HepG2 (cell line): Measurements from ENCODE around the gene GNPDA1.

Experiments
- ATF3 ChIP-seq: sonication (generic); formaldehyde crosslinking; IDR thresholded peaks from 2 replicates; pipeline ENCODE4 v1.4.0; 2020; ENCODE audit warnings: missing genetic modification reagents
- CTCF ChIP-seq: sonication (generic); formaldehyde crosslinking; IDR thresholded peaks from 2 replicates; pipeline ENCODE4 v1.5.0; 2020; ENCODE audit warnings: mild to moderate bottlenecking, missing genetic modification reagents, moderate library complexity
- DBP ChIP-seq: sonication (generic); formaldehyde crosslinking; IDR thresholded peaks from 2 replicates; pipeline ENCODE4 v1.4.0; 2020; ENCODE audit warnings: missing genetic modification reagents; ENCODE audit errors: not compliant biosample characterization
- ELK4 ChIP-seq: sonication (generic); formaldehyde crosslinking; IDR thresholded peaks from 2 replicates; pipeline ENCODE4 v1.9.0; 2021; ENCODE audit warnings: missing genetic modification reagents, borderline replicate concordance
- EZH2 ChIP-seq: conservative IDR thresholded peaks from 2 replicates; pipeline ENCODE4 v1.6.1; 2012; ENCODE audit warnings: mild to moderate bottlenecking, low read depth, low read length, moderate library complexity
- HDAC2 ChIP-seq: sonication (generic); formaldehyde crosslinking; IDR thresholded peaks from 2 replicates; pipeline ENCODE4 v1.4.0; 2020; ENCODE audit warnings: missing genetic modification reagents
- POLR2AphosphoS5 ChIP-seq: IDR thresholded peaks from 2 replicates; pipeline ENCODE4 v1.6.1; 2012; ENCODE audit warnings: low read depth, low read length
- SP1 ChIP-seq, 2 experiments: fragments of 450-650 bp in 1 of 2; sonication (generic) in 1 of 2; formaldehyde crosslinking in 1 of 2; IDR thresholded peaks; 2 replicates each; pipeline versions ENCODE4 v1.4.0 to v1.6.1; 2016 to 2020; ENCODE audit warnings: missing genetic modification reagents in 1 of 2
- ZNF18 ChIP-seq: sonication (generic); formaldehyde crosslinking; IDR thresholded peaks from 2 replicates; pipeline ENCODE4 v1.8.0; 2022; ENCODE audit warnings: mild to moderate bottlenecking, missing genetic modification reagents; ENCODE audit not compliant: insufficient replicate concordance
- ZNF24 ChIP-seq: fragments of 450-650 bp; IDR thresholded peaks from 2 replicates; pipeline ENCODE4 v1.6.1; 2017; ENCODE audit warnings: antibody characterized with exemption, mild to moderate bottlenecking
- ZNF510 ChIP-seq: sonication (generic); formaldehyde crosslinking; IDR thresholded peaks from 2 replicates; pipeline ENCODE4 v1.4.0; 2020; ENCODE audit warnings: low read depth, mild to moderate bottlenecking, missing genetic modification reagents
- ZNF644 ChIP-seq: IDR thresholded peaks from 2 replicates; pipeline ENCODE4 v1.6.1; 2016; ENCODE audit warnings: low read depth
- ZSCAN30 ChIP-seq: sonication (generic); formaldehyde crosslinking; IDR thresholded peaks from 2 replicates; pipeline ENCODE4 v1.5.0; 2020; ENCODE audit warnings: mild to moderate bottlenecking, missing genetic modification reagents

GRCh38 chr5:141989720-141990119 lies 23.1 kb downstream of the GNPDA1 start:
- TF ChIP-seq ZNF18: no peak
- TF ChIP-seq EZH2: no peak
- no peak for TF ChIP-seq SP1 (IDR thresholded peaks at IDR 0.05)
- TF ChIP-seq SP1 (CRISPR knock-in tag; IDR thresholded peaks at IDR 0.05): no peak
- no peak for TF ChIP-seq CTCF (CRISPR knock-in tag)
- TF ChIP-seq ATF3 (CRISPR knock-in tag): no peak
- no peak for TF ChIP-seq ELK4
- no peak for TF ChIP-seq POLR2AphosphoS5
- no peak for TF ChIP-seq ZSCAN30 (CRISPR knock-in tag)
- TF ChIP-seq ZNF644: no peak
- no peak for TF ChIP-seq ZNF510
- no peak for TF ChIP-seq DBP (CRISPR knock-in tag)
- TF ChIP-seq ZNF24: no peak
- no peak for TF ChIP-seq HDAC2 (CRISPR knock-in tag)
